ACC112 (cell line): Measurements from ENCODE around the gene NELFCD.

Experiments used
- H2AFZ ChIP-seq: fragments of 200-600 bp; sonication (generic); one replicate; pipeline ENCODE4 v1.6.0; 2017; ENCODE audit warnings: antibody characterized with exemption, low read length; ENCODE audit not compliant: unreplicated experiment
- H3K27ac ChIP-seq: fragments of 200-600 bp; sonication (generic); 2 replicates; pipeline ENCODE4 v1.5.1; 2014; ENCODE audit warnings: low read depth, mild to moderate bottlenecking, antibody characterized with exemption, low read length, moderate library complexity
- H3K27me3 ChIP-seq: fragments of 200-600 bp; sonication (generic); 2 replicates; pipeline ENCODE4 v1.6.1; 2014; ENCODE audit warnings: mild to moderate bottlenecking, antibody characterized with exemption, low read length, moderate library complexity, mixed read lengths; ENCODE audit not compliant: insufficient read depth
- H3K36me3 ChIP-seq: fragments of 200-600 bp; sonication (generic); 2 replicates; pipeline ENCODE4 v1.6.1; 2016; ENCODE audit warnings: mild to moderate bottlenecking, antibody characterized with exemption, low read length, moderate library complexity, mixed read lengths; ENCODE audit not compliant: insufficient read depth
- H3K4me1 ChIP-seq: fragments of 200-600 bp; sonication (generic); one replicate; pipeline ENCODE4 v1.6.1; 2016; ENCODE audit warnings: low read length, mixed read lengths; ENCODE audit not compliant: insufficient read depth, unreplicated experiment, control insufficient read depth
- H3K4me3 ChIP-seq: fragments of 200-600 bp; sonication (generic); 2 replicates; pipeline ENCODE4 v1.5.1; 2014; ENCODE audit warnings: mild to moderate bottlenecking, low read depth, low read length
- H3K79me2 ChIP-seq: fragments of 200-600 bp; sonication (generic); one replicate; pipeline ENCODE4 v1.6.0; 2016; ENCODE audit warnings: low read length; ENCODE audit not compliant: control insufficient read depth, unreplicated experiment, insufficient read depth

The NELFCD gene

DNA sequence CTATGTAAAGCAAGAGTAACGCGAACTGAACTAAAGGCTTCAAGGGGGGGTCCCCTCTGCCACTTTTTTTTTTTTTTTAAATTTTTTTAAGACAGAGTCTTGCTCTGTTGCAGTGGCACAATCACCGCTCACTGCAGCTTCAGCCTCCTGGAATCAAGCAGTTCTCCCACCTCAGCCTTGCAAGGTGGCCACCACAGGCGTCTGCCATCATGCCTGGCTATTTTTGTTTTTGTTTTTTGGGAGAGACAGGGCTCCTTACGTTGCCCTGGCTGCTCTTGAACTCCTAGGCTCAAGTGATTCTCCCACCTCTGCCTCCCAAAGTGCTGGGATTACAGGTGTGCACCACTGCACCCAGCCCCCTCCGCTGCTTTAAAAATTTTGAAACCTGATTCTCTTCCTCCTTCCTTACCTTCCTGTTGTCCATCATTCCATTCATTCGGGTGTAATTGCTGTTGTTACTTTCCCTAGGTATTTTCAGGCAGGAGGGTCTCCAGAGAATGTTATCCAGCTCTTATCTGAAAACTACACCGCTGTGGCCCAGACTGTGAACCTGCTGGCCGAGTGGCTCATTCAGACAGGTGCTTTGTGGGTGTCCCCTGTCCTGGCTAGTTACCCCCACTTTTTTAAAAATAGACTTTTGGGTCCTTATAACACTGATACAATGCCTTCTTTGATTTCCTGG, 5.4 kb downstream of the NELFCD start:
- Histone ChIP-seq H3K4me1 (peaks cover 6% of the 10 kb centered on the region), H3K27ac (no peak overlapping the region), H3K27me3 (no peaks in the 10 kb centered on the region), H3K36me3 (peaks cover 17% of the 10 kb centered on the region; the same call in 1 of the 2 replicates), H3K4me3 (no peak overlapping the region), H3K79me2 (peaks cover 47% of the 10 kb centered on the region), H2AFZ (no peak overlapping the region)

GRCh38 chr20:58986968-58987517, 6.0 kb downstream of the NELFCD start:
- Histone ChIP-seq H3K27me3 (no peaks in the 10 kb centered on the region), H3K79me2 (peaks cover 42% of the 10 kb centered on the region), H3K4me3 (no peak overlapping the region), H2AFZ (no peak overlapping the region), H3K27ac (no peak overlapping the region), H3K36me3 (peaks cover 18% of the 10 kb centered on the region), H3K4me1 (peaks cover 6% of the 10 kb centered on the region)

- Histone ChIP-seq H3K27me3 (no peaks in the 10 kb centered on the region), H3K36me3 (peaks cover 22% of the 10 kb centered on the region), H3K4me3 (no peak overlapping the region), H3K27ac (no peak overlapping the region), H2AFZ (no peak overlapping the region), H3K79me2 (peaks cover 33% of the 10 kb centered on the region), H3K4me1 (no peaks in the 10 kb centered on the region)
These were observed 6.9 kb downstream of the NELFCD start for GRCh38 chr20:58987790-58988564.

DNA sequence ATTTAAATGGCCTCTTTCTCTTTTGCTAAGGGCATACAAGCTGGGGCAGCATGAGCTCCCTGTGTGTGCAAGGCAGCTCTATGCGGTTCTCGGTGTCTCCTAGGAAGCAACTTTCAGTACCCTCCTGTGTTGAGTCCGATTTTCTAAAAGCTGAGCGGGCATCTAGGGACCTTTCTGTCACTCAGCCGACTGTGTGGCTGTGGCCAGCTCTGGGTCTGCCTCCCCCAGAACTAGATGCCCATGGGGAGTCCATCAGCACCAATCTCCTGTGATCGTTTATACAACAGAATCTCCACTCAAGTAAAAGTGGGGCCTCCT, 7.5 kb downstream of the NELFCD start:
- H3K36me3 ChIP-seq, result peaks cover 26% of the 10 kb centered on the region
- H3K27ac ChIP-seq, result no peak overlapping the region
- no peak overlapping the region for H2AFZ ChIP-seq
- no peak overlapping the region for H3K4me3 ChIP-seq
- H3K79me2 ChIP-seq, result peaks cover 28% of the 10 kb centered on the region
- H3K4me1 ChIP-seq, result no peaks in the 10 kb centered on the region
- H3K27me3 ChIP-seq, result no peaks in the 10 kb centered on the region

GRCh38 chr20:58989196-58989595, 8.1 kb downstream of the NELFCD start:
- Histone ChIP-seq H3K27ac (no peak overlapping the region), H3K4me3 (no peak overlapping the region), H3K79me2 (peaks cover 21% of the 10 kb centered on the region), H2AFZ (no peak overlapping the region), H3K36me3 (peaks cover 32% of the 10 kb centered on the region), H3K4me1 (no peaks in the 10 kb centered on the region), H3K27me3 (no peaks in the 10 kb centered on the region)

- Histone ChIP-seq H2AFZ (no peak overlapping the region), H3K79me2 (peaks cover 4% of the 10 kb centered on the region), H3K36me3 (peaks cover 32% of the 10 kb centered on the region), H3K4me1 (no peaks in the 10 kb centered on the region), H3K4me3 (no peak overlapping the region), H3K27ac (no peak overlapping the region), H3K27me3 (no peaks in the 10 kb centered on the region)
These were observed 9.8 kb downstream of the NELFCD start for GRCh38 chr20:58990651-58991445.

DNA sequence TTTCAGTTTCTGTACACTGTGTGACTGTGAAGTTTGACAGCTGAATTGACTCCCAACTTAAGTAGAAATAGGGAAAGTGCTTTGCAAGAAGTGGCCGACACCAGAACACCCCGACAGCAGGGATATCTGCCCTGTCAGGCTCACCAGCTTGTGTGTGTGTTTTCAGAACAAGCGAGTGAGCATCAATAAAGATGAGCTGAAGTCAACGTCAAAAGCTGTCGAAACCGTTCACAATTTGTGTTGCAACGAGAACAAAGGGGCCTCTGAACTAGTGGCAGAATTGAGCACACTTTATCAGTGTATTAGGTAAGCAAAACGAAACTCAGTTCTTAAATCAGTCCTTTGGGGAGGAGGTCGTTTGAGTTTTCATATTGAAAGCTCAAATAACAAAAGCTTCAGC, 10.7 kb downstream of the NELFCD start:
- Histone ChIP-seq H3K27me3 (no peaks in the 10 kb centered on the region), H3K4me1 (no peaks in the 10 kb centered on the region), H2AFZ (no peak overlapping the region), H3K4me3 (no peak overlapping the region), H3K36me3 (peaks cover 32% of the 10 kb centered on the region), H3K27ac (no peak overlapping the region), H3K79me2 (no peaks in the 10 kb centered on the region)

DNA sequence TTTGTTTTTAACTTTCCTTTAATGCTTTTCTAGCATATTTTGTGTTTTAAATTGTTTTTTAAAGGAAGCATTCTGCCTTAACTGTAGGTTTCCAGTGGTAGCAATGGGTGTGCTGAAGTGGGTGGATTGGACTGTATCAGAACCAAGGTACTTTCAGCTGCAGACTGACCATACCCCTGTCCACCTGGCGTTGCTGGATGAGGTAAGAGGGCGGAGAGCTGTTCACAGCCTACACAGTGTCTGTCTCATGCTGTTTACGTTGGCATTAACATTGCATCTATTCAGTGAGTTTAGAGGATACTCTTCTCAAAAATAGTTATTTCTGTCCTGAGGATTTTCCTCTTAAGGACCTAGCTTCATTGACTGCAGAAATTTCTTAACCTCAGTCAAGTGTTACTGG, 11.9 kb downstream of the NELFCD start:
- no peak overlapping the region for H3K27ac ChIP-seq
- H3K4me1 ChIP-seq, result no peaks in the 10 kb centered on the region
- no peak overlapping the region for H3K4me3 ChIP-seq
- H3K36me3 ChIP-seq, result peaks cover 33% of the 10 kb centered on the region
- no peaks in the 10 kb centered on the region for H3K27me3 ChIP-seq
- no peaks in the 10 kb centered on the region for H3K79me2 ChIP-seq
- H2AFZ ChIP-seq, result no peak overlapping the region

- H3K27ac ChIP-seq, result no peak overlapping the region
- H2AFZ ChIP-seq, result no peak overlapping the region
- H3K27me3 ChIP-seq, result no peaks in the 10 kb centered on the region
- peaks cover 31% of the 10 kb centered on the region for H3K36me3 ChIP-seq
- no peaks in the 10 kb centered on the region for H3K79me2 ChIP-seq
- H3K4me1 ChIP-seq, result no peaks in the 10 kb centered on the region
- H3K4me3 ChIP-seq, result no peak overlapping the region
These were observed 12.5 kb downstream of the NELFCD start for GRCh38 chr20:58993332-58994248.
